GM12878 (cell line): Measurements from ENCODE around the gene MOGAT2. TPM values are rescaled to one million over a fixed set of nuclear protein-coding genes. Genes with fewer than 3 reads are reported as not detected.
A peak's percentile ranks its signal among the peaks of the same experiment; 100 is the strongest.

ENCODE experiments used
- ATAC-seq: fragments of 200-7000 bp; cut with Tn5 transposase; 3 replicates; pipeline ENCODE4 v1.9.1; 2020; ENCODE audit warnings: mild to moderate bottlenecking, moderate library complexity
- BruUV-seq: library from RNA; stranded (reverse); fragments of 400-500 nt; replicated peaks from 2 replicates; lab custom pipeline; 2021; lab: Mats Ljungman, UMichigan
- CTCF ChIA-PET: fragments of 300-600 bp; sonication (Branson Sonifier 250); formaldehyde crosslinking; extraction: SDS; loops from one replicate; lab custom pipeline; 2021; ENCODE audit warnings: inconsistent platforms; lab: Yijun Ruan, JAX
- POLR2A ChIA-PET: fragments of 350-600 bp; formaldehyde crosslinking; extraction: SDS; loops from one replicate; lab custom pipeline; 2021; ENCODE audit warnings: inconsistent platforms; lab: Charles Lee
- RAD21 ChIA-PET: fragments of 300-600 bp; sonication (Branson Sonifier 250); formaldehyde crosslinking; loops from one replicate; lab custom pipeline; 2023; ENCODE audit warnings: antibody characterized with exemption; ENCODE audit not compliant: unreplicated experiment; lab: Charles Lee
- SMC1A ChIA-PET: fragments of 300-600 bp; sonication (Branson Sonifier 250); formaldehyde crosslinking; loops from one replicate; lab custom pipeline; 2023; ENCODE audit not compliant: unreplicated experiment, uncharacterized antibody; lab: Charles Lee
- DNase-seq: peaks from one replicate; pipeline ENCODE4 v3.0.0-alpha.2; 2011; ENCODE audit warnings: low read depth, low spot score
- FAIRE-seq: peaks from 3 replicates; lab custom pipeline; 2011; peaks lifted over from hg19 to GRCh38; lab: Jason Lieb, UNC
- H2AFZ ChIP-seq: 2 replicates; pipeline ENCODE4 v1.6.0; 2011; ENCODE audit warnings: low read depth, low read length, control low read depth; ENCODE audit not compliant: control insufficient read depth
- H3K27ac ChIP-seq: 2 replicates; pipeline ENCODE4 v1.5.1; 2011; ENCODE audit warnings: control low read depth; ENCODE audit not compliant: control insufficient read depth, insufficient read depth
- H3K27me3 ChIP-seq, 2 experiments: replicated peaks in 1 of 2; 2 replicates each; pipeline versions ENCODE4 v1.6.0 to v1.6.1; 2011; ENCODE audit warnings: low read length in 1 of 2; ENCODE audit not compliant: control insufficient read depth in 2 of 2, insufficient read depth in 2 of 2
- H3K36me3 ChIP-seq, 2 experiments: 2 replicates each; pipeline ENCODE4 v1.5.1; 2011; ENCODE audit warnings: low read length in 1 of 2; ENCODE audit not compliant: control insufficient read depth in 2 of 2, insufficient read depth in 2 of 2
- H3K4me1 ChIP-seq: 2 replicates; pipeline ENCODE4 v1.6.1; 2011; ENCODE audit warnings: mild to moderate bottlenecking, low read length, moderate library complexity, mixed read lengths; ENCODE audit not compliant: control insufficient read depth, insufficient read depth
- H3K4me2 ChIP-seq: 2 replicates; pipeline ENCODE4 v1.6.0; 2011; ENCODE audit warnings: control low read depth; ENCODE audit not compliant: control insufficient read depth, insufficient read depth
- H3K4me3 ChIP-seq: fragments of 200-600 bp; sonication (generic); 2 replicates; pipeline ENCODE4 v1.5.1; 2016
- H3K79me2 ChIP-seq: 2 replicates; pipeline ENCODE4 v1.6.0; 2011; ENCODE audit warnings: low read length; ENCODE audit not compliant: control insufficient read depth, insufficient read depth
- H3K9ac ChIP-seq: 2 replicates; pipeline ENCODE4 v1.8.0; 2011; ENCODE audit warnings: low read length, control low read depth, mixed read lengths; ENCODE audit not compliant: control insufficient read depth, insufficient read depth
- H3K9me3 ChIP-seq: replicated peaks from 3 replicates; pipeline ENCODE4 v1.5.1; 2011; ENCODE audit warnings: mild to moderate bottlenecking, low read length; ENCODE audit not compliant: control insufficient read depth, insufficient read depth
- H4K20me1 ChIP-seq: 2 replicates; pipeline ENCODE4 v1.6.0; 2011; ENCODE audit not compliant: control insufficient read depth, insufficient read depth
- CREB1 ChIP-seq: IDR thresholded peaks from 2 replicates; pipeline ENCODE4 v1.6.1; 2012; ENCODE audit warnings: low read depth, mild to moderate bottlenecking, inconsistent platforms
- E4F1 ChIP-seq: fragments of 450-650 bp; IDR thresholded peaks from 2 replicates; pipeline ENCODE4 v1.6.1; 2018; ENCODE audit warnings: borderline replicate concordance, mild to moderate bottlenecking; ENCODE audit not compliant: partially characterized antibody
- EP300 ChIP-seq, 2 experiments: fragments of 150-350 bp in 1 of 2; IDR thresholded peaks; 2 replicates each; pipeline ENCODE4 v1.6.1; 2011 to 2012; ENCODE audit warnings: low read depth in 2 of 2, low read length in 2 of 2, borderline replicate concordance in 1 of 2, improper control_type of control experiment in 1 of 2, inconsistent platforms in 1 of 2; ENCODE audit not compliant: control insufficient read depth in 1 of 2
- ESRRA ChIP-seq: IDR thresholded peaks from 2 replicates; pipeline ENCODE4 v1.6.1; 2012; ENCODE audit warnings: mild to moderate bottlenecking, low read length, improper control_type of control experiment
- LARP7 ChIP-seq: fragments of 450-650 bp; IDR thresholded peaks from 2 replicates; pipeline ENCODE4 v1.6.1; 2017; ENCODE audit warnings: mild to moderate bottlenecking
- MXI1 ChIP-seq: fragments of 150-350 bp; IDR thresholded peaks from 2 replicates; pipeline ENCODE4 v1.6.1; 2011; ENCODE audit warnings: low read depth, mild to moderate bottlenecking, inconsistent platforms, low read length, improper control_type of control experiment
- NFYB ChIP-seq: IDR thresholded peaks from 2 replicates; pipeline ENCODE4 v1.6.1; 2011; ENCODE audit warnings: low read depth, mild to moderate bottlenecking, low read length, improper control_type of control experiment, moderate library complexity; ENCODE audit not compliant: insufficient read depth
- NR2C1 ChIP-seq: fragments of 450-650 bp; IDR thresholded peaks from 2 replicates; pipeline ENCODE4 v1.6.1; 2017; ENCODE audit warnings: antibody characterized with exemption, mild to moderate bottlenecking, moderate library complexity
- PAX5 ChIP-seq: IDR thresholded peaks from 2 replicates; pipeline ENCODE4 v1.6.1; 2011; ENCODE audit warnings: low read depth, low read length, borderline replicate concordance
- PKNOX1 ChIP-seq: fragments of 450-650 bp; IDR thresholded peaks from 2 replicates; pipeline ENCODE4 v1.6.1; 2016; ENCODE audit warnings: mild to moderate bottlenecking
- RBBP5 ChIP-seq: fragments of 200-600 bp; sonication (generic); conservative IDR thresholded peaks from 2 replicates; pipeline ENCODE4 v1.6.1; 2016
- RUNX3 ChIP-seq: IDR thresholded peaks from 2 replicates; pipeline ENCODE4 v1.6.1; 2012; ENCODE audit warnings: low read length, inconsistent platforms
- SPI1 ChIP-seq: IDR thresholded peaks from 2 replicates; pipeline ENCODE4 v1.6.1; 2011; ENCODE audit warnings: low read depth, mild to moderate bottlenecking, low read length, moderate library complexity, borderline replicate concordance; ENCODE audit not compliant: insufficient read depth
- SREBF2 ChIP-seq: IDR thresholded peaks from 2 replicates; pipeline ENCODE4 v1.6.1; 2012; ENCODE audit warnings: mild to moderate bottlenecking, low read length
- WRNIP1 ChIP-seq: IDR thresholded peaks from 2 replicates; pipeline ENCODE4 v1.6.1; 2011; ENCODE audit warnings: low read depth, low read length, improper control_type of control experiment, borderline replicate concordance
- ZBED1 ChIP-seq: IDR thresholded peaks from 2 replicates; pipeline ENCODE4 v1.6.1; 2016; ENCODE audit warnings: borderline replicate concordance
- ZNF24 ChIP-seq: fragments of 450-650 bp; IDR thresholded peaks from 2 replicates; pipeline ENCODE4 v1.6.1; 2017; ENCODE audit warnings: antibody characterized with exemption, mild to moderate bottlenecking
- WGBS: methylation state at CpG from one replicate; pipeline ENCODE4 v1.1.6; 2016; ENCODE audit warnings: low lambda C conversion rate; ENCODE audit not compliant: insufficient replicate concordance, insufficient coverage; ENCODE audit errors: missing lambda C conversion rate; 5-methylcytosine and 5-hydroxymethylcytosine counted together
- in situ Hi-C: fragments of 300-500 bp; cut with MboI; formaldehyde crosslinking; loops from 9 replicates; pipeline ENCODE4 v1.14.3; 2018; ENCODE audit warnings: mixed read lengths
- intact Hi-C: fragments of 100-400 bp; cut with micrococcal nuclease; formaldehyde crosslinking; loops from one replicate; pipeline ENCODE4 v1.14.2; 2022; ENCODE audit not compliant: unreplicated experiment
- polyA plus RNA-seq, 11 experiments: library from polyadenylated mRNA; depleted of rRNA in 4 of 11; unstranded in 6 of 11; stranded (reverse) in 5 of 11; fragments of >200 nt; fragmentation: Nextera tagmentation in 4 of 11; fragmentation: Illumina TruSeq in 1 of 11; extraction: Ambion mirVana in 4 of 11; extraction: Trizol in 1 of 11; gene quantifications; 1 replicate in 1 of 11; 2 replicates in 10 of 11; pipeline versions ENCODE4 v1.2.1 to v1.2.3, GENCODE V29; 2011 to 2016; ENCODE audit warnings: inconsistent platforms in 2 of 11, missing spikeins in 2 of 11, low read depth in 1 of 11
- total RNA-seq, 4 experiments: library from RNA; depleted of rRNA in 3 of 4; stranded (reverse); fragments of >200 nt in 3 of 4; fragmentation: Illumina TruSeq in 1 of 4; extraction: Trizol in 1 of 4; gene quantifications; 2 replicates each; pipeline versions ENCODE4 v1.2.1 to v1.2.3, GENCODE V29; 2013 to 2021

The MOGAT2 gene
- total and polyA plus RNA-seq, 10 of the 15 experiments (the other 5 are each of a cell fraction or from before 2014, with no cell fraction given) = 0.15 to 0.45 (median 0.22) TPM; not detected in 1

GRCh38 chr11:75689863-75690609, 27.6 kb upstream of the MOGAT2 start (continued):
- TF ChIP-seq E4F1 = no peak
- no peak for TF ChIP-seq ESRRA
- TF ChIP-seq, all 136 proteins: peak for 33

GRCh38 chr11:75691804-75692203, 25.8 kb upstream of the MOGAT2 start:
- H3K4me1 ChIP-seq = peaks cover 17% of the 10 kb centered on the region
- no peaks in the 10 kb centered on the region for H3K36me3 ChIP-seq
- ChIA-PET SMC1A (no interaction called here), POLR2A (no interaction called here), CTCF (no interaction called here), RAD21 (no interaction called here)
- intact Hi-C loops = no loop called here
- H3K4me2 ChIP-seq = no peak overlapping the region
- DNase-seq (no peak), ATAC-seq (no peak), FAIRE-seq (peak; percentile 57)
- H3K9ac ChIP-seq = no peak overlapping the region
- H3K4me3 ChIP-seq = no peak overlapping the region
- no peaks in the 10 kb centered on the region for H3K79me2 ChIP-seq
- no peaks in the 10 kb centered on the region; the same call in 1 of the 3 replicates for H3K9me3 ChIP-seq
- no peak overlapping the region for H3K27ac ChIP-seq
- 32% methylated on average over 4 of the region's 4 CpGs for WGBS
- BruUV-seq = no TSS peak
- TF ChIP-seq SREBF2 = no peak
- no peak for TF ChIP-seq RUNX3
- no peak for TF ChIP-seq LARP7
- TF ChIP-seq RBBP5 = no peak
- no peak for TF ChIP-seq NFYB
- no peak for TF ChIP-seq SPI1
- no peak for TF ChIP-seq PKNOX1
- TF ChIP-seq EP300 (IDR thresholded peaks at IDR 0.05; ENCODE audit: borderline replicate concordance in 1 of 2, control insufficient read depth in 1 of 2, low read depth in 2 of 2, low read length in 2 of 2) = no peak
- no peak for TF ChIP-seq MXI1
- no peak for TF ChIP-seq PAX5
- no peak for TF ChIP-seq NR2C1
- TF ChIP-seq CREB1 = no peak
- TF ChIP-seq ZBED1 = no peak
- no peak for TF ChIP-seq E4F1
- TF ChIP-seq WRNIP1 = no peak
- no peak for TF ChIP-seq ZNF24
- no peaks in the 10 kb centered on the region for H3K27me3 ChIP-seq
- no peak overlapping the region for H2AFZ ChIP-seq
- H4K20me1 ChIP-seq = no peaks in the 10 kb centered on the region
- in situ Hi-C loops = no loop called here
